Activated CD8-positive, alpha-beta memory T cell treated with anti-CD3 and anti-CD28 coated beads for 1 hour (primary cell): Measurements from ENCODE around the gene UQCRC1.

Source experiments
- DNase-seq, 2 donors: peaks; one replicate each; pipeline ENCODE4 v3.0.0-alpha.2; 2020; ENCODE audit warnings: low read depth in 1 of 2; ENCODE audit errors: extremely low read depth in 1 of 2

UQCRC1 gene

DNA sequence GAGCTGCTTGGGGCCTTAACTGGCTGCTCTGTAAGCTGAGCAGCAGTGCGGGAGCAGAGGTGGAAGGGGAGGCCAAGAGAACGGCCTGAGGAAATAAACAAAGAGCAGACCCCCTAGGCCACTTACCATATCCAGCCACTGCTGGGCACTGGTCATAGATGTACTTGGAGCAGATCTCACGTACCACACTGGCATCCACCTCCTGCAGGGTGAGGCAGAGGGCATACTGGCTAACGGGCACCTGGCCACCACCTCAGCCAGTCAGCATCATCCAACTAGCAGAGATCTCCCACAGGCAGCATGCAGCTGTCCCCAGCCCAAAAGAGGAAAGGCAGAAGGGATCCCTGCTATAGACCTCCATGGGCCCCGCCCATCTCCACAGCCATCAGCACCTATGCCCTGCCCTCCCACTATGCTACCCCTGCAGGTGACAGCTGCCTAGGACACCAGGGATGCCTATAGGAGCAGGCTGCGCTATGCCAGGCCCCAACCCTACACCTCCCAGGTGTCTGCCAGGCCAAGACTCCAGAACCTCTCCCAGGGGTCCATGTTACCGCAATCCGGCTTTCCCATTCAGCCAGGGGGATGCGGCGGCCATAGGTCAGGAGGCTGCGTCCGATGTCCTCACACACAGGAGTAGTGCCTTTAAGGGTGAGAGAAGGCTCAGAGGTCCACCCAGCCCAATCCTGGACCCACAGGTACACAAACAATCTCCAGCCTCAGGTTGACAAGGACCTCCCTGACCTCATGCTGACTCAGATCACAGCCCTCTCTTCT is 9.7 kb downstream of the UQCRC1 start:
- DNase-seq = no peak

DNA sequence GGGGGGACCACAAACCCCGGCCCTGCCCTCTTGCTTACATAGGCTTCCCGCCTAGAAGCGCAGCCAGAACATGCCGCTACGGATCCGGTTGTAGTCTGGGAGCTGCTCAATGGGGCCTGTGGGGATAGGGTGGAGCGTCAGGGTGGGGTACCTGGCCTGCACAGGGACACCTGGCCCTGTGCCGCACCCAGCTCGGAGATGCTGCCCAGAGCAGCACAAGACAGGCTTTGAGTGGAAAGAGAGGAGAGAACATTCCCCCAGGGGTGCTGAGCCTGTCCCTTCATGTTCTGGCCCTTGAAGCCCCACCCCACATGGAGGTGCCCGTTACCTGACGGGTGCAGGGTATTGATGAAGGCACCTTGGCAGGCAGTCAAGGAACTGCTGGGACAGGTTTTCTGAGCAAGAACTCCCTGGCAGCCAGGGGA is 10.4 kb downstream of the UQCRC1 start:
- no peak for DNase-seq

- no peak for DNase-seq
These were observed 10.9 kb downstream of the UQCRC1 start for GRCh38 chr3:48598323-48599076.

DNA sequence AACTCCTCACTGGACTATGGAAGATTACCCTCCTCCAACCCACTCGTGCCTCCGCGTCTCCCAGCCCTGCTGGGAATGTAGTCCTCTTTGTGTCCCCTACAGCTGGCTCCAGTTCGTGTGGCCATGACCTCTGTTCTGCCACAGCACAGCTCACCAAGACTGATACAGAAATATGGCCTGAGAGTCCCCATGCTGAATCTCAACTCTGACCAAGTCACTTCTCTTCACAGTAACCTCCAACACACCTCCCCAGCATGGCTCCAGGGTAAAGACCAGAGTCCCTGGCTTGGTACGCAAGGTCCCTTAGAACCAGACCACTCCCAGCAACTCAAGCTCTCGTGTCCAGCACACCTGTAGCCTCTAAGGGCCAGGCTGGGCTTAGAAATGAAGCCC is 12.0 kb downstream of the UQCRC1 start:
- no peak for DNase-seq

GRCh38 chr3:48596676-48597407 is 12.6 kb downstream of the UQCRC1 start:
- DNase-seq = no peak

DNA sequence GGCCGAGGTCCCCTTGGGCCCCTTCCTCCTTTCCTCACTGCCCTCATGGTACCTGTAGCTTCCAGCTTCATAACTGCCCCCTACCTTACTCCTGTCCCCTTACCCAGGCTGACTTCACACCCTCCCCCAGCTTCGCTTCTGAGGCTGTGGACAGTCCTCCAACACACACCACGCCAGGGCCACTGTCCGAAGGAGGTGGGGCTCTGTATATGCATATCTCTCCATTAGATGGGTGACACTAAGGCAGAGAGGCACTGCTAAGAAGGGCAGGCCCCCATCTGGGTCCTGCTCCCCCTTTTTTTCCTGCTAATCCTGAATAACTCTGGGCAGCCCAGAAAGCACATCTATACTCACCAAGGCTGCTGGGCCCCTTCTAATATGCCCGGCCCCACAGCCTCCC is 13.3 kb downstream of the UQCRC1 start:
- no peak for DNase-seq

DNA sequence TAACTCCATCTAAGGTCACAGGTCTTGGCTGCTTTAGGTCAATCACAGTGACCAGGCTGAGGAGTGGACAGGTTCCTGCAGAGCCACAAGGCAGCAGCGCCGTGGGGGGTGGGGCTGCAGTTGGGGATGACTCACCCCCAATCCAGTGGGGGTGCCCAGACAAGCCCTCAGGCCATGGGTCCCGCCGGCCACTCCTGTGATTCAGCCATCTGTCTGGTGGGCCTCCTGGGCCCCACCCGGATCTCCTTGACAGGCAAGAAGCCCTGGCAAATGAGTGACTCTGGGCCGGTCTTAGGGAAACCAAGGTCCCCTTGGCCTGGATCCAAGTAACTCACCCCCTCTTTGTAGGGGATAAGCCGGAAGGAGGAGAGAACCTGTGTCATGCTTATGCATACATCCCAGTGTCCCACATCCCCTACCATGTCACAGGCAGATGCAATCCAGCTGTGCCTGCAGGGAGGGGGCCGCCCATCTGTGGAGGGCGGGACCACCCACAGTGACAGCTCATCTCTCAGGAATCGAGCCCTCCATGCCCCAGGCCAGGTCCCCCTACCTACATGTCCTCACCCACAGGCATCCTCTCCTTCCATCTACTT is 13.8 kb downstream of the UQCRC1 start:
- DNase-seq = no peak

DNA sequence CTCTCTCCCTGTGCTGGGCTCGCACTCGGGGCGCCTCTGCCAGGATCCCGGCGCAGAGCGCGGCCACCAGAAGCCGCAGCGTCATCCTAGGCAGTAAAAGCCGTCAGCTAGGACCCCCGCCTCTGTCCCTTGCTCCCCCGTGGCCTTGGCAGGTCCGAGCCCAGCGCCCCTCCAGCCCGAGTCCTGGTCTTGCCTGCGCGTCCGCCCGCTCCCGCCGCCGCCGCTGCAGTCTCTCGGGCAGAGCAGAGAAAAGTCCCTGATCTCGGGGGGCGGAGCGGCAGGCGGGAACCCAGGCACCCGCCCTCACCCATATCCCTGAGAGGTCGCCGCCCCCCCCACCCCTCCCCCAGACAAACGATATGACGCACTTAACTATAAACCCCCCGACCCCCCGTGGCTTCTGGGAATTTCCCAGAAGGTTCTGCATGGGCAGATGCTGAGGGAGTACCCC is 14.3 kb downstream of the UQCRC1 start, which contains the start of gene COL7A1:
Gene COL7A1 (minus strand): TSS at position 255 of the 451 bp plus-strand sequence. CDS start 170 bp downstream, at position 85.
- no peak for DNase-seq

DNA sequence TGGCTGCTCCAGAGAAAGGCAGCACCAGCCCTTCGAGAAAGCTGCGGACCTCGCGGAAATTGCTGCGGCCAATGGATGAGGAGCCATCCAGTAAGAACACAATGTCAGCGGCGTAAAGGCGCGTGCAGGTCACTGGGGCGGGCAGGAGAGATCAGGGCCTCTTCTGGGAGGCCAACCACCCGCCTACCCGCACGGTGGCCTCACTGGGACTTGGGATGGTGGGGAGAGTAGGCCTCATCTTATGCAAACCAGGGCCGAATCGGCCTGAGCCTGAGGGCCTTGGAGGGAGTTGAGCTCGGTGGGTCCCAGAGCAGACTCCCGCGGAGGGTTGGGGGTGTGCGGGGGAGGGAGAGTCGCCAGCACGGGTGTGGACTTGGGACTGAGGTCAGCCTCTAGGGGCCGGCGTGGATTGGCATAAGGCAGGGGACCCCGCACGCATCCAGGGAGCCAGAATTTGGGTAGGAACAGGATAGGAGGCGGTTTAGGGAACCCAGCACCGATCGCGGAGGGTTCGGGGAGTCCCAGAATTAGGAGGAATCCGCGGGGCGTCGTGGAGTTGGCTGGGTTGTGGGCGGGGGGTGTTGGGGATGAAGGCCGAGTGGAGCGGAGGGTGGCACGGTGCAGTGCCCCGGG is 14.9 kb downstream of the UQCRC1 start:
- DNase-seq = no peak

- no peak for DNase-seq
These were observed 16.1 kb downstream of the UQCRC1 start for GRCh38 chr3:48593337-48593736.

DNA sequence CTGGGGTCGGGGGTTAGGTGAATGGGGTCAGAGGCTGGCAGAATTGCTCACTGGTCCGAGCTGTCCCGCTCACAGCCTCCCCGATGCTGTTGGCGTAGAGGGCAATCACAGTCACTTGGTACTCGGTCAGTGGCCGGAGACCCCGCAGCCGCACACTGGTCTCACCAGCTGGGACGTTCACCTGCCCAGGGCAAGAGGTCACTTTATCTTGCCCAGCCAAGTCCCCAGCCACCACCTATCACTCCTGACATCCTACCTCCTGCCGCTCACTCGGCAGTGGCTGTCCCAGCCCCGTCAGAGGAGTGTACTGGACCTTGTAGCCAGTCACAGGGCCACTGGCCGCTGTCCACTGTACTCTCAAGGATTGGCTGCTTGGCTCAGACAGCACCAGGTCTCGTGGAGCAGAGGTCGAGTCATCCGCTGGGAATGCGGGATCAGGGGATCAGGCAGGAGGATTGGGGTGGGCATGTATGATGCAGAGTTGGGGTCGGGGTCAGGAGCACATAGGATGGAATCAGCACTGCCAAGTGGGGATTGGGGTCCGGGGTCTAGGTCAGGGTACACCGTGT is 16.8 kb downstream of the UQCRC1 start:
- DNase-seq = no peak

- DNase-seq = no peak
These were observed 17.4 kb downstream of the UQCRC1 start for GRCh38 chr3:48591886-48592518.

- no peak for DNase-seq
These were observed 18.0 kb downstream of the UQCRC1 start for GRCh38 chr3:48591436-48591835.

DNA sequence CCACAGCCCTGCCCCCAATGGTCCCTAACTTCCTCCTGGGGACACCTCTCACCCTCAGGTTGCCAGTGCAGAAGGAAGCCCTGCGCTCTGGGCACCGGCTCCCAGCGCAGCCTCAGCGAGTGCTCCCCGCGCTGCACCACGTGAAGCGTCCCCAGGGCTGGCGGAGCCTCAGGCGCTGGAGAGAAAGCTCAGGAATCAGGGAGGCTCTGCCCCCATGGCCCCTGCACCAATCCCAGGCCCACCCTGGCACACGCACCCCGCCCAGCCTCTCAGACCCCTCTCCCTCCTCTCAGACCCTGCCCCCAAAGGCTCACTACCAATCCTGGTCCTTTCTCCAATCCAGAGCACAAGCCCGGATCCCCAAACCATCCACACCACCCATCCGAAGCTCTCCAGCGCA is 21.2 kb downstream of the UQCRC1 start:
- no peak for DNase-seq

GRCh38 chr3:48587686-48588085 is 21.8 kb downstream of the UQCRC1 start:
- DNase-seq = no peak

DNA sequence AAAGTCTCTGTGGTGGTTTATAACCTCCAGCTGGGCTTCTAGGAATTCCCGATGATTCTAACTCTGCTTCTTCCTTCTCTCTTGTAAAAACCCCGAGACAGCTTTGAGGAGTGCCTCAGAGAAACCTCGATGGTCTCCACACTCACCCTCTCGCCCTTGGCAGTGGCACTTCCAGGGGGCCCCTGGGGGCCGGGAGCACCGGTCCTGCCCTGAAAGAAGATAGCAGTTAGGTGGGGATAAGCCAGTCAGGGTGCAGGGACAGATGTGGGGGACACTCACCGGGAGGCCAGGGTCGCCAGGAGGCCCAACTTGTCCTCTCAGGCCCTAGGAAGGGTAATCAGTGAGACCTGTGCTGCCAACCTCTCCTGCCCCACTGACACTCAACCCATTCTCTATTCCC is 24.0 kb downstream of the UQCRC1 start:
- no peak for DNase-seq

DNA sequence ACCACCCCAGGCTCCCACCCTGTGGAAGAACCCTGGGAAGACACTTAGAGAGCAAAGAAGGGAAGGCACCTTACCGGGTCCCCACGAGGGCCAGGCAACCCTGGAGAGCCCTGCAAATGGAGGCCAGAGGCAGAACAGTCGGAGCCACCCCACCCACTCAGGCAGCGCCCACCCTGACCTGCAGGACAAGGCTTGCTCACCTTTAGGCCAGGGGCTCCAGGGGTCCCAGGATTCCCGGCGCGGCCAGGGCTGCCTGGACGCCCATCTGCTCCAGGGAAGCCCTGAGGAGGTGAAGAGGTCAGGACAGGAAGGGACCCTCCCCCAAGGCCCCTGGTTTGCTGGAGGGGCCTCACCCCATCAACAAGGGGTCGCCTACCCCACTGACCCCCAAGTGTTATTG is 24.6 kb downstream of the UQCRC1 start:
- DNase-seq = no peak

- DNase-seq = no peak
These were observed 27.6 kb downstream of the UQCRC1 start for GRCh38 chr3:48581621-48582481.

DNA sequence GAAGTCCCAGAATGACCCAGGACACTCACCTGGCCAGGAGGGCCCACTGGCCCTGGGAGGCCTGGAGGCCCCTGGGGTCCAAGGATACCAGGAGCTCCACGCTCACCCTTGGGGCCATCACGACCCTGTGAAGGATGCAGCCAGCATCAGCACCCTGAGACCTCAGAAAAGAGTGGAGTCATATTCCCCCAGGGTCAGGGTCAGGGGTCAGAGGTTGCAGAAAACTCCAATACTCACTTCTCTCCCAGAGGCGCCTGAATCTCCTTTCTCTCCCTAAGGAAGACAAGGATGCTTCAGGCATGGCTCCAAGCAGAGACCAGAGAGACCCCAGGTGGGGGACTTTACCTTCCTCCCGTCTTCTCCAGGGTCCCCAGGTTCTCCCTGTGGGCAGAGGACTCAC is 32.8 kb downstream of the UQCRC1 start:
- DNase-seq = no peak
